NCI-H524 (cell line): ENCODE results near the gene XPO4.
"Not testable (repeated sequence)": the region's sequence is repeated elsewhere in the genome, so short reads cannot be mapped to it uniquely, and the experiment has no call there.

Source experiments
- DNase-seq, 2 experiments: peaks; one replicate each; lab custom pipeline; 2025; lab: John Stamatoyannopoulos, UW

The XPO4 gene

GRCh38 chr13:20891034-20891433 lies 11.5 kb downstream of the XPO4 start:
- DNase-seq, result no peak

GRCh38 chr13:20890540-20890939 lies 12.0 kb downstream of the XPO4 start:
- not testable (repeated sequence) for DNase-seq

- peak; percentile 98 to 99 for DNase-seq
These were observed 20.3 kb downstream of the XPO4 start for GRCh38 chr13:20882206-20882605.

- DNase-seq, result peak in 1 of 2 experiments; percentile 42
These were observed 24.6 kb downstream of the XPO4 start for GRCh38 chr13:20877902-20878301.

- peak in 1 of 2 experiments; percentile 36 for DNase-seq
These were observed 25.7 kb downstream of the XPO4 start for GRCh38 chr13:20876802-20877201.

GRCh38 chr13:20874439-20874838 lies 28.1 kb downstream of the XPO4 start:
- not testable (repeated sequence) for DNase-seq

- peak; percentile 58 to 91 for DNase-seq
These were observed 29.2 kb downstream of the XPO4 start for GRCh38 chr13:20873348-20873747.

- DNase-seq, result no peak
These were observed 31.7 kb downstream of the XPO4 start for GRCh38 chr13:20870829-20871228.

- peak in 1 of 2 experiments; percentile 51 for DNase-seq
These were observed 33.0 kb downstream of the XPO4 start for GRCh38 chr13:20869540-20869939.

GRCh38 chr13:20867408-20867807 lies 35.1 kb downstream of the XPO4 start:
- DNase-seq, result no peak

GRCh38 chr13:20861666-20862065 lies 40.9 kb downstream of the XPO4 start:
- DNase-seq, result not testable (repeated sequence)

GRCh38 chr13:20860844-20861243 lies 41.7 kb downstream of the XPO4 start:
- no peak for DNase-seq

- no peak for DNase-seq
These were observed 45.9 kb downstream of the XPO4 start for GRCh38 chr13:20856650-20857049.

GRCh38 chr13:20851844-20852402 lies 50.6 kb downstream of the XPO4 start:
- no peak for DNase-seq

- DNase-seq, result peak in 1 of 2 experiments; percentile 44
These were observed 53.6 kb downstream of the XPO4 start for GRCh38 chr13:20848944-20849343.

- DNase-seq, result no peak
These were observed 54.3 kb downstream of the XPO4 start for GRCh38 chr13:20848203-20848602.

- peak in 1 of 2 experiments; percentile 29 for DNase-seq
These were observed 55.2 kb downstream of the XPO4 start for GRCh38 chr13:20847296-20847695.

GRCh38 chr13:20843166-20843565 lies 59.4 kb downstream of the XPO4 start:
- DNase-seq, result peak; percentile 4 to 52

GRCh38 chr13:20840568-20840967 lies 62.0 kb downstream of the XPO4 start:
- peak; percentile 29 to 77 for DNase-seq

GRCh38 chr13:20833900-20834679 lies 68.5 kb downstream of the XPO4 start:
- no peak for DNase-seq

GRCh38 chr13:20832861-20833260 lies 69.7 kb downstream of the XPO4 start:
- no peak for DNase-seq

GRCh38 chr13:20831933-20832332 lies 70.6 kb downstream of the XPO4 start:
- peak; percentile 85 to 96 for DNase-seq

- no peak for DNase-seq
These were observed 71.3 kb downstream of the XPO4 start for GRCh38 chr13:20831254-20831653.
